SK-N-SH treated with all-trans-retinoic acid at 6 μM for 48 hours (cell line): ENCODE results near the gene NANP.
"Not testable (repeated sequence)": the region's sequence is repeated elsewhere in the genome, so short reads cannot be mapped to it uniquely, and the experiment has no call there.

Experiments
- ATAC-seq: fragments of 200-7000 bp; cut with Tn5 transposase; 3 replicates; pipeline ENCODE4 v1.9.1; 2020; ENCODE audit warnings: mild to moderate bottlenecking, moderate library complexity
- ARNTL ChIP-seq: fragments of 450-650 bp; formaldehyde crosslinking; IDR thresholded peaks from 2 replicates; pipeline ENCODE4 v1.5.0; 2020; ENCODE audit warnings: low read depth, mild to moderate bottlenecking, moderate library complexity, borderline replicate concordance
- BACH2 ChIP-seq: fragments of 250-450 bp; sonication (Bioruptor Pico); IDR thresholded peaks from 2 replicates; pipeline ENCODE4 v1.9.0; 2021; ENCODE audit warnings: mild to moderate bottlenecking, borderline replicate concordance
- CSDC2 ChIP-seq: fragments of 250-450 bp; sonication (Bioruptor Pico); IDR thresholded peaks from 2 replicates; pipeline ENCODE4 v1.5.0; 2020; ENCODE audit warnings: mild to moderate bottlenecking, moderate library complexity
- ESRRG ChIP-seq: fragments of 250-450 bp; sonication (Bioruptor Pico); IDR thresholded peaks from 2 replicates; pipeline ENCODE4 v1.6.1; 2021; ENCODE audit warnings: mild to moderate bottlenecking
- GLIS3 ChIP-seq: fragments of 250-450 bp; sonication (Bioruptor Pico); IDR thresholded peaks from 2 replicates; pipeline ENCODE4 v1.5.0; 2020; ENCODE audit warnings: mild to moderate bottlenecking, moderate library complexity
- ISL1 ChIP-seq: fragments of 250-450 bp; sonication (Bioruptor Pico); IDR thresholded peaks from 2 replicates; pipeline ENCODE4 v2.1.2; 2022; ENCODE audit warnings: mild to moderate bottlenecking, moderate library complexity
- OSR1 ChIP-seq: fragments of 250-450 bp; sonication (Bioruptor Pico); IDR thresholded peaks from 2 replicates; pipeline ENCODE4 v1.8.0; 2022; ENCODE audit warnings: moderate library complexity, mild to moderate bottlenecking, inconsistent platforms
- POU6F1 ChIP-seq: fragments of 250-450 bp; sonication (Bioruptor Pico); IDR thresholded peaks from 2 replicates; pipeline ENCODE4 v1.8.0; 2021; ENCODE audit warnings: low read depth, mild to moderate bottlenecking, moderate library complexity, borderline replicate concordance
- PPARA ChIP-seq: fragments of 250-450 bp; sonication (Bioruptor Pico); IDR thresholded peaks from 2 replicates; pipeline ENCODE4 v1.5.0; 2020; ENCODE audit warnings: mild to moderate bottlenecking, borderline replicate concordance
- RARB ChIP-seq: fragments of 250-450 bp; sonication (Bioruptor Pico); IDR thresholded peaks from 2 replicates; pipeline ENCODE4 v1.8.0; 2021; ENCODE audit warnings: mild to moderate bottlenecking, moderate library complexity
- SNAI2 ChIP-seq: fragments of 250-450 bp; sonication (Bioruptor Pico); IDR thresholded peaks from 2 replicates; pipeline ENCODE4 v1.5.0; 2020; ENCODE audit warnings: mild to moderate bottlenecking, moderate library complexity
- TCF4 ChIP-seq: fragments of 250-450 bp; sonication (Bioruptor Pico); IDR thresholded peaks from 2 replicates; pipeline ENCODE4 v1.8.0; 2021; ENCODE audit warnings: mild to moderate bottlenecking, moderate library complexity, borderline replicate concordance
- TOX ChIP-seq: fragments of 250-450 bp; sonication (Bioruptor Pico); IDR thresholded peaks from 2 replicates; pipeline ENCODE4 v1.8.0; 2021; ENCODE audit warnings: mild to moderate bottlenecking, moderate library complexity, borderline replicate concordance
- TSHZ2 ChIP-seq: fragments of 250-450 bp; sonication (Bioruptor Pico); IDR thresholded peaks from 2 replicates; pipeline ENCODE4 v1.5.0; 2020; ENCODE audit warnings: mild to moderate bottlenecking, moderate library complexity
- ZC3H10 ChIP-seq: fragments of 250-450 bp; sonication (Bioruptor Pico); IDR thresholded peaks from 2 replicates; pipeline ENCODE4 v1.5.1; 2021; ENCODE audit warnings: mild to moderate bottlenecking, moderate library complexity
- ZFP3 ChIP-seq: fragments of 250-450 bp; sonication (Bioruptor Pico); IDR thresholded peaks from 2 replicates; pipeline ENCODE4 v1.5.0; 2020; ENCODE audit warnings: mild to moderate bottlenecking, moderate library complexity
- ZFP30 ChIP-seq: fragments of 450-650 bp; formaldehyde crosslinking; IDR thresholded peaks from 2 replicates; pipeline ENCODE4 v1.5.0; 2022; ENCODE audit warnings: mild to moderate bottlenecking, moderate library complexity
- ZNF565 ChIP-seq: fragments of 450-650 bp; formaldehyde crosslinking; conservative IDR thresholded peaks from 2 replicates; pipeline ENCODE4 v1.5.0; 2020; ENCODE audit warnings: low read depth, mild to moderate bottlenecking, moderate library complexity
- ZNF8 ChIP-seq: fragments of 450-650 bp; formaldehyde crosslinking; IDR thresholded peaks from 2 replicates; pipeline ENCODE4 v1.5.0; 2020; ENCODE audit warnings: mild to moderate bottlenecking, moderate library complexity
- TF ChIP-seq, protein P1 (sequence below): fragments of 250-450 bp; sonication (Bioruptor Pico); IDR thresholded peaks from 2 replicates; pipeline ENCODE4 v1.5.1; 2020; ENCODE audit warnings: low read depth, mild to moderate bottlenecking, moderate library complexity

The NANP gene

GRCh38 chr20:25654487-25654886, 30.7 kb upstream of the NANP start (continued):
- TF ChIP-seq TSHZ2 (CRISPR knock-in tag), result no peak
- no peak for TF ChIP-seq CSDC2 (CRISPR knock-in tag)
- no peak for TF ChIP-seq ZNF8
- no peak for TF ChIP-seq POU6F1
- no peak for TF ChIP-seq BACH2

DNA sequence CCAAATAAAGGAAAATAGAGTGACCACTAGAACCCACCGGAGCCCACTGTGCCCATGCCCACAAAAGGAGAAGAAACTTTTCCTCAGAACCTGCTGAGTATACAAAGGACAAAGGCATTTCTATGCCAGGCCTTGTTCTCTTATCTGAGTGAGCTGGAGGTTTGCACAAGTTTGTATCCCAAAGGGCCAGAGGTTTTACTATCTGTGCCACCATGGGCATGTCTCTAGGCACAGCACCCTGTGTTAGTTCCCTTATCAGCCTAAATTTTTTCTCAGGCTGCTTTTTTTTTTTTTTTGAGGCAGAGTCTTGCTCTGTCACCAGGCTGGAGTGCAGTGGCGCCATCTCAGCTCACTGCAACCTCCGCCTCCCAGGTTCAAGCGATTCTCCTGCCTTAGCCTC, 29.1 kb upstream of the NANP start:
- ATAC-seq, result not testable (repeated sequence)

DNA sequence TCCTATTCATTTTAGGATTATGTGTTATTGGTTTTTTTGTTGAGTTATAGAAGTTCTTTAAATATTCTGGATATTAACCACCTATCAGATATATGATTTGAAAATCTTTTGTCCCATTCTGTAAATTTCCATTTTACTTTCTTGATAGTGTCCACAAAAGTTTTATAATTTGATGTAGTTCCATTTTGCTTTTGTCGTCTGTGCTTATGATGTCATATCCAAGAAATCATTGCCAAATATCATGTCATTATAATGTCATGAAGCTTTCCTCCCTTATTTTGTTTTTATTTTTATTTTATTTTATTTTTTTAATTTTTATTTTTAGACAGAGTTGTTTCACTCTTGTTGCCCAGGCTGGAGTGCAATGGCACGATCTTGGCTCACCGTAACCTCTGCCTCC, 21.0 kb upstream of the NANP start:
- TF ChIP-seq, protein P1, sequence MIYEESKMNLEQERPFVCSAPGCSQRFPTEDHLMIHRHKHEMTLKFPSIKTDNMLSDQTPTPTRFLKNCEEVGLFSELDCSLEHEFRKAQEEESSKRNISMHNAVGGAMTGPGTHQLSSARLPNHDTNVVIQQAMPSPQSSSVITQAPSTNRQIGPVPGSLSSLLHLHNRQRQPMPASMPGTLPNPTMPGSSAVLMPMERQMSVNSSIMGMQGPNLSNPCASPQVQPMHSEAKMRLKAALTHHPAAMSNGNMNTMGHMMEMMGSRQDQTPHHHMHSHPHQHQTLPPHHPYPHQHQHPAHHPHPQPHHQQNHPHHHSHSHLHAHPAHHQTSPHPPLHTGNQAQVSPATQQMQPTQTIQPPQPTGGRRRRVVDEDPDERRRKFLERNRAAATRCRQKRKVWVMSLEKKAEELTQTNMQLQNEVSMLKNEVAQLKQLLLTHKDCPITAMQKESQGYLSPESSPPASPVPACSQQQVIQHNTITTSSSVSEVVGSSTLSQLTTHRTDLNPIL (CRISPR knock-in tag), result no peak
- TF ChIP-seq ESRRG, result no peak
- no peak for TF ChIP-seq BACH2
- no peak for TF ChIP-seq CSDC2 (CRISPR knock-in tag)
- no peak for TF ChIP-seq ZFP3
- no peak for TF ChIP-seq ZC3H10 (CRISPR knock-in tag)
- no peak for TF ChIP-seq GLIS3
- TF ChIP-seq PPARA (CRISPR knock-in tag), result no peak
- TF ChIP-seq ZNF565 (CRISPR knock-in tag), result no peak
- TF ChIP-seq RARB, result no peak
- TF ChIP-seq, all 23 proteins: peak for 0
- no peak for ATAC-seq

DNA sequence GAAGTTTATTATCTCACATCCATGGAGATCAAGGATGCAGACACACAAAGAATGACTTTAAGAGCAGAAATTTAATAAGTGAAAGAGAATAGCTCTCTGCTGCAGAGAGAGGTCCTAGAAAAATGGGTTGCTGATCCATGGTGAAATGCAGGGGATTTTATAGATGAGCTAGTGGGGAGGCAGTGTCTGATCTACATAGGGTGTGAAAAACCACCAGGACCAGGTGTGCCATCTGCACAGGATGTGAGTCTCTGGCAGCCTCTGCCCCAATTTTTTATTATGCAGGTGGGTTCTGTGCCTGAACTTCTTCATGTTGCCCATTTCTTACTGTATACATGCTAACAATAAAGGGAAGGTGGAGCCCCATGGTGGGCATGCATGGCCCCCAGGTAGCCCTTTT, 19.9 kb upstream of the NANP start:
- no peak for ATAC-seq
- TF ChIP-seq TCF4 (CRISPR knock-in tag) (no peak), ZC3H10 (CRISPR knock-in tag) (no peak), TOX (CRISPR knock-in tag) (no peak), GLIS3 (no peak), SNAI2 (CRISPR knock-in tag) (no peak), BACH2 (no peak), ZNF8 (no peak), PPARA (CRISPR knock-in tag) (no peak), OSR1 (no peak), ISL1 (CRISPR knock-in tag) (no peak), ZFP30 (CRISPR knock-in tag) (no peak)
- TF ChIP-seq, protein P1 (CRISPR knock-in tag), result no peak

GRCh38 chr20:25637247-25637646, 13.4 kb upstream of the NANP start:
- no peak for TF ChIP-seq ARNTL (CRISPR knock-in tag)
- TF ChIP-seq, all 23 proteins: peak for 0
- no peak for ATAC-seq
